Left lung (tissue), 10 donors: Measurements from ENCODE around the gene PTPRD. TPM values are rescaled to one million over a fixed set of nuclear protein-coding genes. Genes with fewer than 3 reads are reported as not detected.
A peak's percentile ranks its signal among the peaks of the same experiment; 100 is the strongest.
"Not testable (repeated sequence)": the region's sequence is repeated elsewhere in the genome, so short reads cannot be mapped to it uniquely, and the experiment has no call there.

Source experiments
- ATAC-seq: fragments of 200-7000 bp; cut with Tn5 transposase; one replicate; pipeline ENCODE4 v1.9.1; 2020; ENCODE audit warnings: moderate library complexity
- DNase-seq, 4 donors: peaks; one replicate each; pipeline ENCODE4 v3.0.0-alpha.2; 2013 to 2020
- H3K27ac ChIP-seq, 2 donors: fragments of 200-600 bp; sonication (generic) in 1 of 2; one replicate each; pipeline versions ENCODE4 v1.5.0 to v1.8.0; 2020 to 2021
- H3K27me3 ChIP-seq, 2 donors: fragments of 200-600 bp; sonication (generic) in 1 of 2; one replicate each; pipeline versions ENCODE4 v1.5.0 to v1.8.0; 2020 to 2021
- H3K36me3 ChIP-seq, 2 donors: fragments of 200-600 bp; sonication (generic) in 1 of 2; one replicate each; pipeline versions ENCODE4 v1.5.0 to v1.8.0; 2020 to 2021
- H3K4me1 ChIP-seq, 2 donors: fragments of 200-600 bp; one replicate each; pipeline ENCODE4 v1.8.0; 2021
- H3K4me3 ChIP-seq, 2 donors: fragments of 200-600 bp; sonication (generic) in 1 of 2; one replicate each; pipeline versions ENCODE4 v1.5.0 to v1.8.0; 2020 to 2021; ENCODE audit warnings: mild to moderate bottlenecking in 1 of 2
- H3K9me3 ChIP-seq, 2 donors: fragments of 200-600 bp; sonication (generic) in 1 of 2; one replicate each; pipeline versions ENCODE4 v1.5.0 to v1.8.0; 2020 to 2021
- CTCF ChIP-seq, 2 donors: fragments of 200-600 bp; sonication (generic) in 1 of 2; IDR thresholded peaks; one replicate each; pipeline versions ENCODE4 v1.5.0 to v1.8.0; 2021; ENCODE audit warnings: antibody characterized with exemption in 2 of 2
- intact Hi-C, 2 donors: fragments of 100-400 bp; cut with DNase I; formaldehyde crosslinking; loops; one replicate each; pipeline versions ENCODE4 v1.11.2 to v1.14.2; 2022
- polyA plus RNA-seq, 6 donors: library from polyadenylated mRNA; unstranded; fragments of 120-200 nt; gene quantifications; one replicate each; pipeline ENCODE4 v1.2.1, GENCODE V29; 2013; ENCODE audit not compliant: insufficient read length in 6 of 6
- total RNA-seq, 2 donors: library from RNA; stranded (reverse); fragmentation: NEBNext Ultra II Directional; extraction: Animal tissue kit (Norgen Biotek cat#: 25700); gene quantifications; one replicate each; pipeline ENCODE4 v1.2.1, GENCODE V29; 2021
- donor health status: DM: no; HTN: yes; CAD: no.
- donor health status: DM: no; HTN: no; CAD: no.

PTPRD gene
- total and polyA plus RNA-seq, 8 donors: 24.2 to 167 (median 139) TPM

- Histone ChIP-seq H3K36me3 (no peaks in the 10 kb centered on the region), H3K27me3 (no peaks in the 10 kb centered on the region), H3K27ac (no peak overlapping the region), H3K4me3 (no peak overlapping the region), H3K9me3 (no peaks in the 10 kb centered on the region), H3K4me1 (no peaks in the 10 kb centered on the region)
- intact Hi-C loops: no loop called here
- DNase-seq (no peak), ATAC-seq (no peak)
- no peak for TF ChIP-seq CTCF (IDR thresholded peaks at IDR 0.05)
Observed at GRCh38 chr9:8703904-8704303, 1908.9 kb downstream of the PTPRD start.

- H3K36me3 ChIP-seq: no peaks in the 10 kb centered on the region
- TF ChIP-seq CTCF (IDR thresholded peaks at IDR 0.05): no peak
- no peaks in the 10 kb centered on the region for H3K4me1 ChIP-seq
- no peaks in the 10 kb centered on the region for H3K9me3 ChIP-seq
- intact Hi-C loops: no loop called here
- peak in 1 of 4 donors; percentile 36 for DNase-seq
- no peak overlapping the region for H3K4me3 ChIP-seq
- no peak overlapping the region for H3K27ac ChIP-seq
- no peaks in the 10 kb centered on the region for H3K27me3 ChIP-seq
- no peak for ATAC-seq
Observed at GRCh38 chr9:8701904-8702303, 1910.9 kb downstream of the PTPRD start.

GRCh38 chr9:8697565-8697964 lies 1915.2 kb downstream of the PTPRD start:
- intact Hi-C loops, DNase-seq, H3K27me3 ChIP-seq, ATAC-seq, H3K27ac ChIP-seq, H3K9me3 ChIP-seq, H3K36me3 ChIP-seq, H3K4me3 ChIP-seq, H3K4me1 ChIP-seq: not testable (repeated sequence)

GRCh38 chr9:8696516-8696915 lies 1916.3 kb downstream of the PTPRD start:
- no peaks in the 10 kb centered on the region for H3K27me3 ChIP-seq
- H3K4me1 ChIP-seq: no peaks in the 10 kb centered on the region
- no peak overlapping the region for H3K27ac ChIP-seq
- no peaks in the 10 kb centered on the region for H3K9me3 ChIP-seq
- no peak for TF ChIP-seq CTCF (IDR thresholded peaks at IDR 0.05)
- DNase-seq (no peak), ATAC-seq (no peak)
- H3K4me3 ChIP-seq: no peak overlapping the region
- intact Hi-C loops: no loop called here
- no peaks in the 10 kb centered on the region for H3K36me3 ChIP-seq

GRCh38 chr9:8694983-8695588 lies 1917.7 kb downstream of the PTPRD start:
- ATAC-seq: no peak
- Histone ChIP-seq H3K27me3 (no peaks in the 10 kb centered on the region), H3K9me3 (no peaks in the 10 kb centered on the region), H3K4me1 (no peaks in the 10 kb centered on the region), H3K4me3 (no peak overlapping the region), H3K27ac (no peak overlapping the region), H3K36me3 (no peaks in the 10 kb centered on the region)
- intact Hi-C loops: no loop called here
- no peak for DNase-seq
- no peak for TF ChIP-seq CTCF (IDR thresholded peaks at IDR 0.05)

- Histone ChIP-seq H3K27me3 (no peaks in the 10 kb centered on the region), H3K36me3 (no peaks in the 10 kb centered on the region), H3K4me3 (no peak overlapping the region), H3K27ac (no peak overlapping the region), H3K9me3 (no peaks in the 10 kb centered on the region), H3K4me1 (no peaks in the 10 kb centered on the region)
- intact Hi-C loops: no loop called here
- ATAC-seq (no peak), DNase-seq (no peak)
- no peak for TF ChIP-seq CTCF (IDR thresholded peaks at IDR 0.05)
Observed at GRCh38 chr9:8693464-8693863, 1919.3 kb downstream of the PTPRD start.
